MCF 10A (cell line): ENCODE results near the gene A1BG. TPM values are rescaled to one million over a fixed set of nuclear protein-coding genes. Genes with fewer than 3 reads are reported as not detected.
A peak's percentile ranks its signal among the peaks of the same experiment; 100 is the strongest.

Experiments
- BruUV-seq: library from RNA; stranded (reverse); fragments of 400-500 nt; replicated peaks from 2 replicates; lab custom pipeline; 2021; lab: Mats Ljungman, UMichigan
- CTCF ChIA-PET: fragments of 300-600 bp; sonication (Branson Sonifier 250); formaldehyde crosslinking; extraction: SDS; loops from one replicate; lab custom pipeline; 2021; ENCODE audit warnings: antibody characterized with exemption, inconsistent platforms; lab: Yijun Ruan, JAX
- POLR2A ChIA-PET: fragments of 300-600, 350-650 bp; sonication (Branson Sonifier 250); formaldehyde crosslinking; extraction: SDS; loops from one replicate; lab custom pipeline; 2020; ENCODE audit warnings: antibody characterized with exemption, inconsistent platforms; lab: Yijun Ruan, JAX
- DNase-seq: peaks from one replicate; pipeline ENCODE4 v3.0.0-alpha.2; 2018; ENCODE audit not compliant: unreplicated experiment
- H3K27ac Mint-ChIP-seq: one replicate; pipeline ENCODE4 v1.8.0; 2022; ENCODE audit warnings: mild to moderate bottlenecking, low read depth, mixed read lengths; ENCODE audit not compliant: unreplicated experiment
- H3K27me3 Mint-ChIP-seq: one replicate; pipeline ENCODE4 v1.8.0; 2022; ENCODE audit warnings: mixed read lengths; ENCODE audit not compliant: insufficient read depth, unreplicated experiment
- H3K36me3 Mint-ChIP-seq: one replicate; pipeline ENCODE4 v1.8.0; 2022; ENCODE audit warnings: mild to moderate bottlenecking, moderate library complexity, mixed read lengths; ENCODE audit not compliant: insufficient read depth, unreplicated experiment
- H3K4me1 Mint-ChIP-seq: one replicate; pipeline ENCODE4 v1.8.0; 2022; ENCODE audit warnings: mixed read lengths; ENCODE audit not compliant: insufficient read depth, unreplicated experiment
- H3K4me3 Mint-ChIP-seq: one replicate; pipeline ENCODE4 v1.8.0; 2022; ENCODE audit warnings: mild to moderate bottlenecking, moderate library complexity, mixed read lengths; ENCODE audit not compliant: unreplicated experiment
- H3K9me3 Mint-ChIP-seq: one replicate; pipeline ENCODE4 v1.8.0; 2022; ENCODE audit warnings: mixed read lengths; ENCODE audit not compliant: unreplicated experiment
- intact Hi-C: fragments of 100-400 bp; cut with micrococcal nuclease; formaldehyde crosslinking; loops from 2 replicates; pipeline ENCODE4 v1.14.1; 2022
- total RNA-seq: library from RNA; stranded (reverse); gene quantifications from 2 replicates; pipeline ENCODE4 v1.2.3, GENCODE V29; 2022
- TF ChIP-seq, protein P1 (sequence below): fragments of 200-600 bp; IDR thresholded peaks from one replicate; pipeline ENCODE4 v1.8.0; 2022; ENCODE audit warnings: antibody characterized with exemption, mild to moderate bottlenecking; ENCODE audit not compliant: unreplicated experiment

A1BG gene
- total RNA-seq, 1 experiment from 2014 or later = 6.4 TPM

- Mint-ChIP-seq H3K4me1 (peaks cover 23% of the 10 kb centered on the region), H3K9me3 (no peaks in the 10 kb centered on the region), H3K4me3 (peak within 1 kb of the TSS; percentile 18), H3K27ac (no peak within 1 kb of the TSS), H3K27me3 (no peaks in the 10 kb centered on the region), H3K36me3 (peaks cover 61% of the 10 kb centered on the region)
- ChIA-PET CTCF (interaction anchor here (0.6 to 0.9 kb wide), 4 partner anchors 11 to 1125 kb away, joined by 3 to 4 read pairs (median 4); no protein-coding TSS in a partner anchor), POLR2A (interaction anchor here (1.0 to 1.6 kb wide), 4 partner anchors 8 to 124 kb away, joined by 3 to 8 read pairs (median 6); partner anchors contain the start of genes RPS5, ZBTB45 and ZNF584)
- TF ChIP-seq, protein P1, sequence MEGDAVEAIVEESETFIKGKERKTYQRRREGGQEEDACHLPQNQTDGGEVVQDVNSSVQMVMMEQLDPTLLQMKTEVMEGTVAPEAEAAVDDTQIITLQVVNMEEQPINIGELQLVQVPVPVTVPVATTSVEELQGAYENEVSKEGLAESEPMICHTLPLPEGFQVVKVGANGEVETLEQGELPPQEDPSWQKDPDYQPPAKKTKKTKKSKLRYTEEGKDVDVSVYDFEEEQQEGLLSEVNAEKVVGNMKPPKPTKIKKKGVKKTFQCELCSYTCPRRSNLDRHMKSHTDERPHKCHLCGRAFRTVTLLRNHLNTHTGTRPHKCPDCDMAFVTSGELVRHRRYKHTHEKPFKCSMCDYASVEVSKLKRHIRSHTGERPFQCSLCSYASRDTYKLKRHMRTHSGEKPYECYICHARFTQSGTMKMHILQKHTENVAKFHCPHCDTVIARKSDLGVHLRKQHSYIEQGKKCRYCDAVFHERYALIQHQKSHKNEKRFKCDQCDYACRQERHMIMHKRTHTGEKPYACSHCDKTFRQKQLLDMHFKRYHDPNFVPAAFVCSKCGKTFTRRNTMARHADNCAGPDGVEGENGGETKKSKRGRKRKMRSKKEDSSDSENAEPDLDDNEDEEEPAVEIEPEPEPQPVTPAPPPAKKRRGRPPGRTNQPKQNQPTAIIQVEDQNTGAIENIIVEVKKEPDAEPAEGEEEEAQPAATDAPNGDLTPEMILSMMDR = no peak
- no TSS peak for BruUV-seq
- intact Hi-C loops = no loop called here
- no peak for DNase-seq
Observed at GRCh38 chr19:58395220-58395978, 42.1 kb upstream of the A1BG start, which contains the start of gene RNF225. Gene RNF225 (plus strand): TSS chr19:58395656. CDS start chr19:58396090, 434 bp downstream.

DNA sequence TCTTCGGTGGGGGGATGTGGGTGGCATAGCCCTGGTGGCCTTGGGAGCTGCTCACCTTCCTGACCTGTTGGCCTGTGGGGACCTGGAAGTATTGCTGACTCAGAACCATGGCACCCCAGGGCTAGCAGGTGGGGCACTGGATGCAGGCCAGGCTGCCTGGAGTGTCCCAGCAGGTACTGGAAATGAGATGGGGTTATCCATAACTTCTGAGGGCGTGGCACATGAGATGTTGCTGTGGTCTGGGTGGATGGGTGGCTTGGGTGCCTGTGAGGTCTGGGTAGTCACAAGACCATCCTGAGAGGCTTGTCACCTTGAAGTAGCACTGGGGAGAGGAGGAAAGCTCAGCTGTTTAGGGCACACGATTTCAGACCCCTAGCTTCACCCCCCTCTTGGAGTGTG is 41.5 kb upstream of the A1BG start:
- ChIA-PET CTCF (interaction anchor here (0.6 to 0.9 kb wide), 4 partner anchors 12 to 1124 kb away, joined by 3 to 4 read pairs (median 4); no protein-coding TSS in a partner anchor), POLR2A (interaction anchor here (0.7 to 1.6 kb wide), 4 partner anchors 13 to 125 kb away, joined by 3 to 8 read pairs (median 6); partner anchors contain the start of genes ZBTB45, ZNF324B and ZNF584)
- no peak overlapping the region for H3K27ac Mint-ChIP-seq
- no peaks in the 10 kb centered on the region for H3K27me3 Mint-ChIP-seq
- H3K36me3 Mint-ChIP-seq = peaks cover 67% of the 10 kb centered on the region
- intact Hi-C loops = no loop called here
- peak; percentile 46 for DNase-seq
- no peak overlapping the region for H3K4me3 Mint-ChIP-seq
- H3K4me1 Mint-ChIP-seq = peaks cover 20% of the 10 kb centered on the region
- no TSS peak for BruUV-seq
- H3K9me3 Mint-ChIP-seq = no peaks in the 10 kb centered on the region
- TF ChIP-seq, protein P1 = no peak

GRCh38 chr19:58393725-58394033 is 40.4 kb upstream of the A1BG start:
- POLR2A ChIA-PET = no interaction called here

More at GRCh38 chr19:58393725-58394033, 40.4 kb upstream of the A1BG start:
- H3K27ac Mint-ChIP-seq = no peak overlapping the region
- no peaks in the 10 kb centered on the region for H3K9me3 Mint-ChIP-seq
- intact Hi-C loops = no loop called here
- no peak for DNase-seq
- H3K4me1 Mint-ChIP-seq = peaks cover 26% of the 10 kb centered on the region
- H3K27me3 Mint-ChIP-seq = no peaks in the 10 kb centered on the region
- no peak overlapping the region for H3K4me3 Mint-ChIP-seq
- H3K36me3 Mint-ChIP-seq = peaks cover 79% of the 10 kb centered on the region
- CTCF ChIA-PET = no interaction called here
- no TSS peak for BruUV-seq
- TF ChIP-seq, protein P1 = no peak
